ENCODE measurements around the gene CAMK1D.

GRCh38 chr10:12675186-12675585, 325.8 kb downstream of the CAMK1D start:
- TF ChIP-seq CTCF (IDR thresholded peaks at IDR 0.05) (no peak), REST (IDR thresholded peaks at IDR 0.05; ENCODE audit: low read depth, low read length) (no peak)

Data from SK-N-SH (cell line).